OCI-LY7 (cell line): Measurements from ENCODE around the gene TM4SF4. TPM values are rescaled to one million over a fixed set of nuclear protein-coding genes. Genes with fewer than 3 reads are reported as not detected.

Experiments
- BruUV-seq: library from RNA; stranded (reverse); fragments of 400-500 nt; replicated peaks from 2 replicates; lab custom pipeline; 2021; lab: Mats Ljungman, UMichigan
- CTCF ChIA-PET: fragments of 300-600 bp; sonication (Branson Sonifier 250); formaldehyde crosslinking; loops from one replicate; lab custom pipeline; 2022; ENCODE audit warnings: antibody characterized with exemption; ENCODE audit not compliant: unreplicated experiment; lab: Charles Lee
- POLR2A ChIA-PET: fragments of 300-600 bp; sonication (Branson Sonifier 250); formaldehyde crosslinking; loops from one replicate; lab custom pipeline; 2022; ENCODE audit warnings: antibody characterized with exemption; lab: Charles Lee
- DNase-seq: peaks from one replicate; pipeline ENCODE4 v3.0.0-alpha.2; 2015; ENCODE audit warnings: low spot score
- H2AFZ ChIP-seq: fragments of 200-600 bp; sonication (generic), shearing (Covaris generic); 2 replicates; pipeline ENCODE4 v1.6.1; 2014; ENCODE audit warnings: mild to moderate bottlenecking, antibody characterized with exemption, low read length, moderate library complexity
- H3K27ac ChIP-seq: fragments of 200-600 bp; sonication (generic); 2 replicates; pipeline ENCODE4 v1.5.1; 2014; ENCODE audit warnings: mixed run types, low read depth, mild to moderate bottlenecking, moderate library complexity, low read length, inconsistent platforms; ENCODE audit not compliant: poor library complexity, severe bottlenecking
- H3K36me3 ChIP-seq: fragments of 200-600 bp; sonication (generic); 2 replicates; pipeline ENCODE4 v1.6.1; 2014; ENCODE audit warnings: mild to moderate bottlenecking, antibody characterized with exemption, low read length, moderate library complexity, mixed read lengths; ENCODE audit not compliant: insufficient read depth
- H3K4me1 ChIP-seq: fragments of 200-600 bp; sonication (generic); 2 replicates; pipeline ENCODE4 v1.5.1; 2014; ENCODE audit warnings: mild to moderate bottlenecking, low read length; ENCODE audit not compliant: insufficient read depth, poor library complexity, severe bottlenecking
- H3K4me2 ChIP-seq: fragments of 200-600 bp; sonication (generic); 2 replicates; pipeline ENCODE4 v1.6.1; 2014; ENCODE audit warnings: mild to moderate bottlenecking, low read length
- H3K4me3 ChIP-seq: fragments of 200-600 bp; sonication (generic); 2 replicates; pipeline ENCODE4 v1.5.1; 2014; ENCODE audit warnings: mild to moderate bottlenecking, low read depth, low read length; ENCODE audit not compliant: poor library complexity, severe bottlenecking
- H3K79me2 ChIP-seq: fragments of 200-600 bp; sonication (generic); 2 replicates; pipeline ENCODE4 v1.6.1; 2016; ENCODE audit warnings: low read depth, mild to moderate bottlenecking, low read length, moderate library complexity, mixed read lengths; ENCODE audit not compliant: insufficient read depth
- H3K9me2 ChIP-seq: fragments of 200-600 bp; sonication (generic); 2 replicates; pipeline ENCODE4 v1.6.1; 2016; ENCODE audit warnings: mild to moderate bottlenecking, low read length, mixed read lengths; ENCODE audit not compliant: insufficient read depth
- H3K9me3 ChIP-seq: fragments of 200-600 bp; sonication (generic); 2 replicates; pipeline ENCODE4 v1.6.1; 2014; ENCODE audit warnings: mild to moderate bottlenecking, mixed run types, low read length, mixed read lengths
- H4K20me1 ChIP-seq: fragments of 200-600 bp; sonication (generic); 2 replicates; pipeline ENCODE4 v1.6.1; 2014; ENCODE audit warnings: mild to moderate bottlenecking, antibody characterized with exemption, low read length, moderate library complexity, mixed read lengths; ENCODE audit not compliant: insufficient read depth
- EZH2phosphoT487 ChIP-seq: fragments of 200-600 bp; sonication (generic); IDR thresholded peaks from 2 replicates; pipeline ENCODE4 v1.6.1; 2018; ENCODE audit warnings: low read depth, borderline replicate concordance, mild to moderate bottlenecking, mixed run types, antibody characterized with exemption, low read length, moderate library complexity, mixed read lengths
- intact Hi-C: fragments of 100-400 bp; cut with micrococcal nuclease; formaldehyde crosslinking; loops from one replicate; pipeline ENCODE4 v1.10.0; 2022; ENCODE audit not compliant: unreplicated experiment
- total RNA-seq, 2 experiments: library from RNA; depleted of rRNA in 1 of 2; stranded (reverse); fragments of >200 nt in 1 of 2; shearing (Covaris generic) in 1 of 2; gene quantifications; 2 replicates each; pipeline ENCODE4 v1.2.3, GENCODE V29; 2014 to 2022
- TF ChIP-seq, protein P1 (sequence below): fragments of 200-600 bp; sonication (generic); conservative IDR thresholded peaks from 2 replicates; pipeline ENCODE4 v1.5.1; 2014; ENCODE audit warnings: mild to moderate bottlenecking, antibody characterized with exemption, low read length, moderate library complexity, mixed read lengths

The TM4SF4 gene
- total RNA-seq, 2 experiments from 2014 or later: not detected

DNA sequence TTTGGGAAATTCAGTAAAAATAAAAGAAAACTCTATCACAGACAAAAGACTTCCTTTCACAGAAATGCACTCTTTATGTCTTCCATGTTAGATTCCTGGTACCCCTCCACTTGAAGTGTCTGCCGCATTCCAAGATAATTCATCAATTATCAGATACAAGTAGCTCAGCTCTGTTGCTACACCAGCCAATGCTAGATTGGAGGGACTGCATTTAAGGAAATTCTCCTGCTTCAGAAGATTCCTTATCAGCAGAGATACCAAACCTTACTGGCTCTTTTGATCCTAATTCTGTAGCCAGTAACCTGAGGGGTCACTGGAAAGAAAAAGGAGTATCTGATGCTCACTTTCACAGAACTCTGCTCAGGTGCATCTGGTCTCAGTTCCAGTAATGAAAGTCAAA, 63.9 kb downstream of the TM4SF4 start:
- DNase-seq: no peak
- H3K79me2 ChIP-seq: no peaks in the 10 kb centered on the region
- ChIA-PET CTCF (no interaction called here), POLR2A (no interaction called here)
- no peaks in the 10 kb centered on the region for H3K9me3 ChIP-seq
- no peak overlapping the region for H3K4me2 ChIP-seq
- H3K9me2 ChIP-seq: no peaks in the 10 kb centered on the region
- H3K27ac ChIP-seq: no peak overlapping the region
- H3K4me3 ChIP-seq: no peak overlapping the region
- intact Hi-C loops: loop anchor here (10.0 kb wide), 1 partner anchor 176 kb away; no protein-coding TSS in a partner anchor
- TF ChIP-seq, protein P1, sequence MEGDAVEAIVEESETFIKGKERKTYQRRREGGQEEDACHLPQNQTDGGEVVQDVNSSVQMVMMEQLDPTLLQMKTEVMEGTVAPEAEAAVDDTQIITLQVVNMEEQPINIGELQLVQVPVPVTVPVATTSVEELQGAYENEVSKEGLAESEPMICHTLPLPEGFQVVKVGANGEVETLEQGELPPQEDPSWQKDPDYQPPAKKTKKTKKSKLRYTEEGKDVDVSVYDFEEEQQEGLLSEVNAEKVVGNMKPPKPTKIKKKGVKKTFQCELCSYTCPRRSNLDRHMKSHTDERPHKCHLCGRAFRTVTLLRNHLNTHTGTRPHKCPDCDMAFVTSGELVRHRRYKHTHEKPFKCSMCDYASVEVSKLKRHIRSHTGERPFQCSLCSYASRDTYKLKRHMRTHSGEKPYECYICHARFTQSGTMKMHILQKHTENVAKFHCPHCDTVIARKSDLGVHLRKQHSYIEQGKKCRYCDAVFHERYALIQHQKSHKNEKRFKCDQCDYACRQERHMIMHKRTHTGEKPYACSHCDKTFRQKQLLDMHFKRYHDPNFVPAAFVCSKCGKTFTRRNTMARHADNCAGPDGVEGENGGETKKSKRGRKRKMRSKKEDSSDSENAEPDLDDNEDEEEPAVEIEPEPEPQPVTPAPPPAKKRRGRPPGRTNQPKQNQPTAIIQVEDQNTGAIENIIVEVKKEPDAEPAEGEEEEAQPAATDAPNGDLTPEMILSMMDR: no peak
- no peak for TF ChIP-seq EZH2phosphoT487
- H4K20me1 ChIP-seq: no peaks in the 10 kb centered on the region
- no peaks in the 10 kb centered on the region for H3K4me1 ChIP-seq
- no peak overlapping the region for H2AFZ ChIP-seq
- H3K36me3 ChIP-seq: no peaks in the 10 kb centered on the region
- no TSS peak for BruUV-seq

DNA sequence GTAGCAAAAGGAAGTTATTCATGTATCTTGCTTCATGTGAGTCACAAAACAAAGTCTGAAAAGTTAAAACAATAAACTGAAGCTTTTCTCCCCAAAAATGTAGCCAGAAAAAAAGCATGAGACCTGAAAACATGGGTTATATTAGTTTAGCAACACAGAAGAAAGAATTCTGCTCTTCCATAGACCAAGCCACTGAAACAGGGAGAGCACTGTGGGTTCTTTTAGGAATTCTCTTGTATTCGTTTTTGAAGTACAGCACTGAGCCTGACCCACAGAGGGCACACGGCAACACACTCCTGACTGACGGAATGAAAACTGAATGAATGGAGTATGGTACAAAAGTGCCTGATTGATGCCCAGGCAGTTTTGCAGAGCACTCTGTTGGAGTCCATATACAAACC, 66.6 kb downstream of the TM4SF4 start:
- Histone ChIP-seq H3K79me2 (no peaks in the 10 kb centered on the region), H3K4me3 (no peak overlapping the region), H2AFZ (no peak overlapping the region), H3K9me2 (no peaks in the 10 kb centered on the region), H3K36me3 (no peaks in the 10 kb centered on the region), H4K20me1 (no peaks in the 10 kb centered on the region), H3K4me2 (no peak overlapping the region), H3K4me1 (no peaks in the 10 kb centered on the region), H3K27ac (no peak overlapping the region), H3K9me3 (no peaks in the 10 kb centered on the region)
- TF ChIP-seq EZH2phosphoT487: no peak
- TF ChIP-seq, protein P1: no peak
- POLR2A ChIA-PET: interaction anchor here (0.9 to 1.0 kb wide), 2 partner anchors 14 to 23 kb away, joined by 3 to 4 read pairs; no protein-coding TSS in a partner anchor
- no TSS peak for BruUV-seq
- CTCF ChIA-PET: no interaction called here
- intact Hi-C loops: no loop called here
- DNase-seq: no peak

DNA sequence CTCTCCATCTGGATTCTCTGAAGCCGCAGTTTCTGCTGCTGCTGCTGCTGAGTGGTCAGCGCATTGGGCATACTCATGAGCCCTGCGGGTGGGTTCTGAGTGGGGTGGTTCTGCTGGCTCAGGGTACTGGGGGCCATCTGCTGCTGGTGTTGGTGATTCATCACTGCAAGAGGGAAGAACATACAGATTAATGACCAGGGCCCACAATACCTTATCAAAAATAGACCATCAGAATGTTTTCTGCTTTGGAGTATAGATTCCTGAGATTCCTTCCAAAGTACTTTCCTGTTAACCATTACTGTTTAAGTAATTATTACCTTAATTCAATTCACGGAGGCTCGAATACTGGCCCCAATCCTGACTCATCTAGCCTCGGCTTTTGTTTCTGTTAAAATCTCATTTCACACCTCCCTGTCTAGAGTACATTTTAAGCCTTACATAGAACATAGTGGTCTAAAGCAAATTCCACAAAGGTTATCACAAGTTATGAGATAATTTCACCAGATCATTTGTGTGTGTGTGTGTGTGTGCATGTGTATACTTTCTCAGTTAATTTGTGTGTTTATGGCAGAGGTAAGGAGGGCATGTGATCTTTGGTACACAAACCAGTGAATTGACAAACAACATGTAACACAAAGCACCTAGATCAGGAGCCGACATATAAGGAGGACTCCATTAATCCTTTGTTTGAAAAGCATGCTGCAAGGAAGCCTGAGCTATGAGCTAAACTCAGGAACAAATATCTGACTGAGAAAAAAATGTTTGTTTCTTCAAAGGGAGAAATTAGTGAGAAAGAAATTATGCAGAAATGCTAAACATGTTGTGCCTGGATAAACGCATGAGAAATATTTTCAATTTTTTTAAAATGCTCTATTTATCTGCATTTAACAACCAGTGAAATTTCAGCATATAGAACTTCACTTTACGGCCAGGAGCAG, 68.1 kb downstream of the TM4SF4 start:
- Histone ChIP-seq H3K79me2 (no peaks in the 10 kb centered on the region), H3K36me3 (no peaks in the 10 kb centered on the region), H3K4me3 (no peak overlapping the region), H3K4me1 (no peaks in the 10 kb centered on the region), H3K9me3 (no peaks in the 10 kb centered on the region), H3K9me2 (no peaks in the 10 kb centered on the region), H3K27ac (no peak overlapping the region), H4K20me1 (no peaks in the 10 kb centered on the region), H2AFZ (no peak overlapping the region), H3K4me2 (no peak overlapping the region)
- BruUV-seq: no TSS peak
- ChIA-PET POLR2A (no interaction called here), CTCF (no interaction called here)
- intact Hi-C loops: no loop called here
- TF ChIP-seq EZH2phosphoT487: no peak
- TF ChIP-seq, protein P1: no peak
- no peak for DNase-seq
